Brain microvascular endothelial cell (primary cell): ENCODE data around the gene TMEM187.

Experiments
- DNase-seq: peaks from one replicate; pipeline ENCODE4 v3.0.0-alpha.2; 2020
- H3K27ac ChIP-seq: fragments of 250-450 bp; sonication (Bioruptor Pico); 2 replicates; pipeline ENCODE4 v1.5.1; 2020; ENCODE audit warnings: mild to moderate bottlenecking, moderate library complexity
- H3K27me3 ChIP-seq: fragments of 250-450 bp; sonication (Bioruptor Pico); replicated peaks from 2 replicates; pipeline ENCODE4 v1.5.1; 2020; ENCODE audit warnings: mild to moderate bottlenecking
- H3K36me3 ChIP-seq: fragments of 250-450 bp; sonication (Bioruptor Pico); replicated peaks from 2 replicates; pipeline ENCODE4 v1.5.1; 2020; ENCODE audit warnings: mild to moderate bottlenecking
- H3K4me3 ChIP-seq: 2 replicates; pipeline ENCODE4 v1.5.1; 2011; ENCODE audit warnings: low read depth, mild to moderate bottlenecking, control low read depth, low read length, moderate library complexity
- CTCF ChIP-seq: IDR thresholded peaks from 2 replicates; pipeline ENCODE4 v1.5.1; 2011; ENCODE audit warnings: low read depth, mild to moderate bottlenecking, moderate library complexity, low read length, control low read depth, inconsistent platforms; ENCODE audit errors: missing control alignments
- in situ Hi-C: cut with HindIII; loops from 2 replicates; pipeline ENCODE4 v1.10.0; 2017; ENCODE audit warnings: low sequenced_read_pairs, low pct_ligation_motif_present

Gene TMEM187

GRCh38 chrX:154027986-154028385 is 55.4 kb downstream of the TMEM187 start:
- no peak for TF ChIP-seq CTCF
- H3K4me3 ChIP-seq = no peak overlapping the region
- no peak overlapping the region for H3K27ac ChIP-seq
- H3K36me3 ChIP-seq = no peaks in the 10 kb centered on the region
- H3K27me3 ChIP-seq = no peaks in the 10 kb centered on the region
- in situ Hi-C loops = no loop called here
- DNase-seq = no peak

DNA sequence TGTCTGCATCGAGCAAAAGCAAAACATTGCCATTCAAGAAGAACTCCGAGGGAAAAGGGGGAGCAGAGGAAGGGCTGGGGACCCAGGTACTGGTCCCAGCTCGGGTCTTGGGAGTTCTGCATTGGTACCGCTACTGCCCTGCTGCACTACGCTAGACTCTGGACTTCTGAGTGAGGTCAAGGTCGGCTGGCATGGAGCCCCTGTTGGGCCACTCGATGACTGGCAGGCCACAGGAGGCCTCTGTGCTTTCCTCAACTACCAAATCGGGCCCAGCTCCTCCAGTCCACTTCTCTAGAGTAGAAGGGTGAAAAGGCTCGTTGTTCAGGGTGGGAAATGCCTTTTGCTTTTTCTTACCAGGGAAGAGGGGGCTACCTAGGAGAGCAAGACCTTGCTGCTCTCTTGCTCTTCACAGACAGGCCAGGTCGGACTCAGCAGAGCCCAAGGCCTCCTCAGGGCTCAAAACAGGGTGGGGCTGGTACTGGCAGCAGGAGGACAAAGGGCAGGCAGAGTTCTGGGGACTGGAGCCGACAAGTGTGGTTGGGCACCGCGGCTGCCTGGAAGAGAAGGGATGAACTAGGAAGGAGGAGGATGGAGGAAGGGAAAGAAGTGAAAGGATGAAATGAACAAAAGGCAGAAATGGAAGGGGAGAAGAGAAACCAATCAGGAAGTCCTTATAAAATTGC is 56.1 kb downstream of the TMEM187 start:
- no peak overlapping the region for H3K27ac ChIP-seq
- no peaks in the 10 kb centered on the region for H3K27me3 ChIP-seq
- H3K36me3 ChIP-seq = no peaks in the 10 kb centered on the region
- in situ Hi-C loops = no loop called here
- H3K4me3 ChIP-seq = no peak overlapping the region
- DNase-seq = no peak
- TF ChIP-seq CTCF = no peak

DNA sequence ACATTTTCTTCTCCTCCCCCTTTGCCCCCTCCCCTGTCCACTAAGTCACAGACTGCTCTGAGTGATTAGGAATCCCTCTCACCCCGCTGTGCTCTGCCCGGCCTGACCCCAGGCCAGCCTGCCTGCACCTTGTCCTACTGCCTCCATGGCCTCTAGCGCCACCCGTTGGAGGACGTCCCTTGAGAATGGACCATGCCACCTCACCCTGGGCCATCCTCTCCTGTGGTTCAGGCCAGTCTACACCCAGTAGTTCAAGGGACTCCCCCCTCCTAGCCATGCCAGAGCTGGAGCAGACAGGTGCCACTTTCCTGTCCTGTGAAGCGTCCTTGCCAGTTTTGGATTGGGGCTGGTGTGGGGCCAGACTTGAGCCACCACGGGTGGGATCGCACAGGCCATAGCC is 56.9 kb downstream of the TMEM187 start:
- Histone ChIP-seq H3K36me3 (no peaks in the 10 kb centered on the region), H3K27me3 (no peaks in the 10 kb centered on the region), H3K27ac (no peak overlapping the region), H3K4me3 (no peak overlapping the region)
- no peak for TF ChIP-seq CTCF
- in situ Hi-C loops = no loop called here
- no peak for DNase-seq

- Histone ChIP-seq H3K4me3 (no peak overlapping the region), H3K27me3 (no peaks in the 10 kb centered on the region), H3K27ac (no peak overlapping the region), H3K36me3 (no peaks in the 10 kb centered on the region)
- no peak for TF ChIP-seq CTCF
- in situ Hi-C loops = no loop called here
- DNase-seq = no peak
Observed at GRCh38 chrX:154030266-154030665, 57.7 kb downstream of the TMEM187 start.

DNA sequence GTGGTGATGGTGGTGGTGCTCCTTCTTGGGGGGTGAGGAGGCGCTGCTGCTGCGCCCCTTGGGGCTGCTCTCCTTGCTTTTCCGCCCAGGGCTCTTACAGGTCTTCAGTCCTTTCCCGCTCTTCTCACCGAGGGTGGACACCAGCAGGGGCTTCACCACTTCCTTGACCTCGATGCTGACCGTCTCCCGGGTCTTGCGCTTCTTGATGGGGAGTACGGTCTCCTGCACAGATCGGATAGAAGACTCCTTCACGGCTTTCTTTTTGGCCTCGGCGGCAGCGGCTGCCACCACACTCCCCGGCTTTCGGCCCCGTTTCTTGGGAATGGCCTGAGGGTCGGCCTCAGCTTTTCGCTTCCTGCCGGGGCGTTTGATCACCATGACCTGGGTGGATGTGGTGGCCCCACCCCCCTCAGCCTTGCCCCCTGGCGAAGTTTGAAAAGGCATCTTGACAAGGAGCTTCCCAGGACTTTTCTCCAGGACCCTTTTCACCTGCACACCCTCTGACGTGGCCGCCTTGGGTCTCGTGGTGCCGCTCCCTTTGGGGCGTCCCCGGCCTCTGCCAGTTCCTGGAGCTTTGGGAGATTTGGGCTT is 58.3 kb downstream of the TMEM187 start:
- no peak for DNase-seq
- H3K27me3 ChIP-seq = no peaks in the 10 kb centered on the region
- no peaks in the 10 kb centered on the region for H3K36me3 ChIP-seq
- H3K27ac ChIP-seq = no peak overlapping the region
- in situ Hi-C loops = no loop called here
- no peak for TF ChIP-seq CTCF
- H3K4me3 ChIP-seq = no peak overlapping the region

DNA sequence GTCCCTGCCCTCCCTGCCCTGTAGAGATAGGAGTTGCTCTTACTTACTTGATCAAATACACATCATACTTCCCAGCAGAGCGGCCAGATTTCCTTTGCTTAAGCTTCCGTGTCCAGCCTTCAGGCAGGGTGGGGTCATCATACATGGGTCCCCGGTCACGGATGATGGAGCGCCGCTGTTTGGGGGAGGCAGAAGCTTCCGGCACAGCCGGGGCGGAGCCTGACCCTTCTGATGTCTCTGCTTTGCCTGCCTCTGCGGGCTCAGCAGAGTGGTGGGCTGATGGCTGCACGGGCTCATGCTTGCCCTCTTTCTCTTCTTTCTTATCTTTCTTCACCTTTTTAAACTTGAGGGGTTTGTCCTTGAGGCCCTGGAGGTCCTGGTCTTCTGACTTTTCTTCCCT is 59.6 kb downstream of the TMEM187 start:
- Histone ChIP-seq H3K27ac (no peak overlapping the region), H3K27me3 (no peaks in the 10 kb centered on the region), H3K4me3 (no peak overlapping the region), H3K36me3 (no peaks in the 10 kb centered on the region)
- TF ChIP-seq CTCF = no peak
- in situ Hi-C loops = no loop called here
- no peak for DNase-seq
